Uterus (tissue), 2 donors: ENCODE measurements around the gene PRRT4.

Experiments used
- CTCF ChIP-seq, 4 experiments: fragments of 200-600 bp in 2 of 4; fragments of 450-650 bp in 2 of 4; sonication (generic) in 2 of 4; IDR thresholded peaks; one replicate each; pipeline ENCODE4 v1.5.1; 2016 to 2019; ENCODE audit warnings: antibody characterized with exemption in 4 of 4, mild to moderate bottlenecking in 2 of 4, moderate library complexity in 1 of 4
- POLR2A ChIP-seq, 2 donors: fragments of 450-650 bp; IDR thresholded peaks; one replicate each; pipeline ENCODE4 v1.6.1; 2016; ENCODE audit warnings: antibody characterized with exemption in 2 of 2, mild to moderate bottlenecking in 1 of 2, moderate library complexity in 1 of 2

- TF ChIP-seq CTCF (IDR thresholded peaks at IDR 0.05) (no peak), POLR2A (IDR thresholded peaks at IDR 0.05) (no peak)
Observed at GRCh38 chr7:128318691-128319090, 42.8 kb downstream of the PRRT4 start.
